ENCODE results near the gene ASPDH.

- TF ChIP-seq CTCF (IDR thresholded peaks at IDR 0.05) (no peak), PHF8 (IDR thresholded peaks at IDR 0.05; ENCODE audit: borderline replicate concordance, low read depth) (no peak), RCOR1 (IDR thresholded peaks at IDR 0.05; ENCODE audit: low read depth, low read length) (no peak), EHMT2 (IDR thresholded peaks at IDR 0.05; ENCODE audit: low read depth) (no peak), USF2 (IDR thresholded peaks at IDR 0.05) (no peak), CEBPB (IDR thresholded peaks at IDR 0.05) (no peak), EP300 (IDR thresholded peaks at IDR 0.05) (no peak), HOXA7 (CRISPR knock-in tag; IDR thresholded peaks at IDR 0.05) (no peak), NR3C1 (IDR thresholded peaks at IDR 0.05) (no peak), JUN (IDR thresholded peaks at IDR 0.05) (no peak), REST (IDR thresholded peaks at IDR 0.05) (no peak), PBX3 (IDR thresholded peaks at IDR 0.05) (no peak), MAZ (IDR thresholded peaks at IDR 0.05; ENCODE audit: borderline replicate concordance, low read depth, low read length) (no peak), FOSL2 (IDR thresholded peaks at IDR 0.05) (no peak), FOSL2 (CRISPR knock-in tag; IDR thresholded peaks at IDR 0.05) (no peak)
Measured at GRCh38 chr19:50515168-50515561, 1.5 kb upstream of the ASPDH start.

All from A549 (cell line).